Measurements from ENCODE around the gene DCAF16.

Gene DCAF16

GRCh38 chr4:17757621-17758020 lies 52.9 kb downstream of the DCAF16 start:
- TF ChIP-seq EP300 (IDR thresholded peaks at IDR 0.05; ENCODE audit: borderline replicate concordance) (no peak), FOXM1 (IDR thresholded peaks at IDR 0.05; ENCODE audit: borderline replicate concordance, low read depth) (no peak), TAF1 (IDR thresholded peaks at IDR 0.05; ENCODE audit: low read depth) (no peak)
- TF ChIP-seq, protein P1, sequence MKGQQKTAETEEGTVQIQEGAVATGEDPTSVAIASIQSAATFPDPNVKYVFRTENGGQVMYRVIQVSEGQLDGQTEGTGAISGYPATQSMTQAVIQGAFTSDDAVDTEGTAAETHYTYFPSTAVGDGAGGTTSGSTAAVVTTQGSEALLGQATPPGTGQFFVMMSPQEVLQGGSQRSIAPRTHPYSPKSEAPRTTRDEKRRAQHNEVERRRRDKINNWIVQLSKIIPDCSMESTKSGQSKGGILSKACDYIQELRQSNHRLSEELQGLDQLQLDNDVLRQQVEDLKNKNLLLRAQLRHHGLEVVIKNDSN (IDR thresholded peaks at IDR 0.05), result no peak

- no peak for TF ChIP-seq ZBTB7A (IDR thresholded peaks at IDR 0.05; ENCODE audit: low read depth)
- TF ChIP-seq TCF12 (IDR thresholded peaks at IDR 0.05; ENCODE audit: low read depth), result no peak
- TF ChIP-seq EP300 (IDR thresholded peaks at IDR 0.05; ENCODE audit: borderline replicate concordance), result no peak
- TF ChIP-seq TEAD4 (IDR thresholded peaks at IDR 0.05), result no peak
- TF ChIP-seq EGR1 (IDR thresholded peaks at IDR 0.05), result no peak
- no peak for TF ChIP-seq YY1 (IDR thresholded peaks at IDR 0.05; ENCODE audit: low read depth)
- no peak for TF ChIP-seq NFIC (IDR thresholded peaks at IDR 0.05)
- TF ChIP-seq FOXM1 (IDR thresholded peaks at IDR 0.05; ENCODE audit: borderline replicate concordance, low read depth), result no peak
- TF ChIP-seq RAD21 (IDR thresholded peaks at IDR 0.05; ENCODE audit: low read depth), result no peak
- no peak for TF ChIP-seq MAX (IDR thresholded peaks at IDR 0.05)
- TF ChIP-seq TAF1 (IDR thresholded peaks at IDR 0.05; ENCODE audit: low read depth), result no peak
Measured at GRCh38 chr4:17753646-17754045, 56.9 kb downstream of the DCAF16 start.
